Fibroblast of lung (primary cell): ENCODE measurements around the gene NHSL2. TPM values are rescaled to one million over a fixed set of nuclear protein-coding genes. Genes with fewer than 3 reads are reported as not detected.

ENCODE experiments used
- DNase-seq, 2 donors: peaks; one replicate each; pipeline versions ENCODE4 v3.0.0 to v3.0.0-alpha.2; 2010; ENCODE audit warnings: low read depth in 2 of 2
- H2AFZ ChIP-seq: 2 replicates; pipeline ENCODE4 v1.5.1; 2012; ENCODE audit warnings: low read length, control low read depth, inconsistent platforms
- H3K27ac ChIP-seq: 2 replicates; pipeline ENCODE4 v1.5.1; 2011; ENCODE audit warnings: low read length, control low read depth; ENCODE audit not compliant: insufficient read depth
- H3K27me3 ChIP-seq: 2 replicates; pipeline ENCODE4 v1.5.1; 2011; ENCODE audit warnings: mild to moderate bottlenecking, low read length; ENCODE audit not compliant: control insufficient read depth, insufficient read depth
- H3K36me3 ChIP-seq: 2 replicates; pipeline ENCODE4 v1.5.1; 2011; ENCODE audit warnings: low read length; ENCODE audit not compliant: control insufficient read depth, insufficient read depth
- H3K4me1 ChIP-seq: 2 replicates; pipeline ENCODE4 v1.5.1; 2011; ENCODE audit warnings: low read length; ENCODE audit not compliant: control insufficient read depth, insufficient read depth; ENCODE audit errors: extremely low read depth
- H3K4me2 ChIP-seq: 2 replicates; pipeline ENCODE4 v1.5.1; 2011; ENCODE audit warnings: low read length, control low read depth; ENCODE audit not compliant: insufficient read depth; ENCODE audit errors: extremely low read depth
- H3K4me3 ChIP-seq, 4 experiments: fragments of 200-600 bp in 1 of 4; sonication (generic) in 1 of 4; replicated peaks in 1 of 4; 2 replicates each; pipeline ENCODE4 v1.5.1; 2011 to 2016; ENCODE audit warnings: low read length in 4 of 4, low read depth in 3 of 4, mild to moderate bottlenecking in 3 of 4, control low read depth in 2 of 4, inconsistent platforms in 1 of 4, mixed read lengths in 1 of 4; ENCODE audit not compliant: insufficient read depth in 1 of 4; ENCODE audit errors: control extremely low read depth in 1 of 4
- H3K79me2 ChIP-seq: 2 replicates; pipeline ENCODE4 v1.5.1; 2012; ENCODE audit warnings: mild to moderate bottlenecking, low read length, inconsistent platforms; ENCODE audit not compliant: control insufficient read depth, insufficient read depth
- H3K9ac ChIP-seq: 2 replicates; pipeline ENCODE4 v1.5.1; 2011; ENCODE audit warnings: mild to moderate bottlenecking, low read length, control low read depth; ENCODE audit not compliant: insufficient read depth
- H3K9me3 ChIP-seq: 2 replicates; pipeline ENCODE4 v1.5.1; 2012; ENCODE audit warnings: low read depth, low read length; ENCODE audit not compliant: control insufficient read depth, insufficient read depth
- H4K20me1 ChIP-seq: 2 replicates; pipeline ENCODE4 v1.5.1; 2011; ENCODE audit warnings: low read length; ENCODE audit not compliant: control insufficient read depth, insufficient read depth; ENCODE audit errors: extremely low read depth
- EZH2 ChIP-seq: IDR thresholded peaks from 2 replicates; pipeline ENCODE4 v1.5.1; 2012; ENCODE audit warnings: low read length, control low read depth, mild to moderate bottlenecking; ENCODE audit errors: missing control alignments
- polyA plus RNA-seq, 2 donors: library from polyadenylated mRNA; depleted of rRNA in 1 of 2; stranded (reverse) in 1 of 2; unstranded in 1 of 2; fragments of >200 nt; gene quantifications; 2 replicates each; pipeline ENCODE4 v1.2.1, GENCODE V29; 2011 to 2012; ENCODE audit warnings: missing spikeins in 1 of 2
- total RNA-seq: library from RNA; depleted of rRNA; stranded (reverse); fragments of >200 nt; gene quantifications from 2 replicates; pipeline ENCODE4 v1.2.1, GENCODE V29; 2014
- TF ChIP-seq, protein P1 (sequence below), 2 donors: IDR thresholded peaks in 1 of 2; conservative IDR thresholded peaks in 1 of 2; 1 replicate in 1 of 2; 2 replicates in 1 of 2; pipeline ENCODE4 v1.5.1; 2011 to 2012; ENCODE audit warnings: low read length in 2 of 2, control low read depth in 1 of 2, inconsistent platforms in 1 of 2, low read depth in 1 of 2, mild to moderate bottlenecking in 1 of 2

NHSL2 gene
- total and polyA plus RNA-seq, 2 donors (not counting 1 experiment from before 2014, with no cell fraction given): 4.3 to 9.7 TPM

DNA sequence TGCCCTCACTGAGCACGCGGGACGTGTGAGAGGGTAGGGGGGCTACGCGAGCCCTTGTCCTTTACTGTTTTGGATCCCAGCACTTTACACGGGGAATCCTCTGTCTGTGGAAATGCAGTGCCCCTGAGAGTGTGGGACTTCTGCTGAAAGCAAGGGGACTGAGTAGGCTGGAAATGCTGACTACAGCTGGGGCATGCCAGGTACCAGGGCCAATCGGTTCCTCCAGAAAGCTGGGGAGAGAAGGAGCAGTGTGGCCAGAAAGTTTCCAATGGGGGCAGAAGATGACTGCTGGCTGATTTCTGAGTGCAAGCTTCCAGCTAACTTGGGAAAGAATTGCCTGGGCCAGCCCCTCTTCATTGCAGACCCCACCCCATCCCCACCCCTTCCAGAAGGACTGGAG is 1.5 kb downstream of the NHSL2 start:
- Histone ChIP-seq H3K36me3 (no peaks in the 10 kb centered on the region), H2AFZ (no peak overlapping the region), H3K4me3 (peak overlapping the region in 1 of 4 experiments; percentile 46), H3K9ac (no peak overlapping the region), H3K9me3 (no peaks in the 10 kb centered on the region), H3K4me2 (no peak overlapping the region), H3K79me2 (no peaks in the 10 kb centered on the region), H3K4me1 (no peaks in the 10 kb centered on the region), H3K27me3 (peaks cover 20% of the 10 kb centered on the region), H4K20me1 (no peaks in the 10 kb centered on the region), H3K27ac (no peak overlapping the region)
- DNase-seq: no peak
- TF ChIP-seq EZH2: no peak
- TF ChIP-seq, protein P1, sequence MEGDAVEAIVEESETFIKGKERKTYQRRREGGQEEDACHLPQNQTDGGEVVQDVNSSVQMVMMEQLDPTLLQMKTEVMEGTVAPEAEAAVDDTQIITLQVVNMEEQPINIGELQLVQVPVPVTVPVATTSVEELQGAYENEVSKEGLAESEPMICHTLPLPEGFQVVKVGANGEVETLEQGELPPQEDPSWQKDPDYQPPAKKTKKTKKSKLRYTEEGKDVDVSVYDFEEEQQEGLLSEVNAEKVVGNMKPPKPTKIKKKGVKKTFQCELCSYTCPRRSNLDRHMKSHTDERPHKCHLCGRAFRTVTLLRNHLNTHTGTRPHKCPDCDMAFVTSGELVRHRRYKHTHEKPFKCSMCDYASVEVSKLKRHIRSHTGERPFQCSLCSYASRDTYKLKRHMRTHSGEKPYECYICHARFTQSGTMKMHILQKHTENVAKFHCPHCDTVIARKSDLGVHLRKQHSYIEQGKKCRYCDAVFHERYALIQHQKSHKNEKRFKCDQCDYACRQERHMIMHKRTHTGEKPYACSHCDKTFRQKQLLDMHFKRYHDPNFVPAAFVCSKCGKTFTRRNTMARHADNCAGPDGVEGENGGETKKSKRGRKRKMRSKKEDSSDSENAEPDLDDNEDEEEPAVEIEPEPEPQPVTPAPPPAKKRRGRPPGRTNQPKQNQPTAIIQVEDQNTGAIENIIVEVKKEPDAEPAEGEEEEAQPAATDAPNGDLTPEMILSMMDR (conservative IDR thresholded peaks at IDR 0.05 in 1 of 2, IDR thresholded peaks at IDR 0.05 in 1 of 2; ENCODE audit: low read depth in 1 of 2, low read length in 2 of 2): no peak

DNA sequence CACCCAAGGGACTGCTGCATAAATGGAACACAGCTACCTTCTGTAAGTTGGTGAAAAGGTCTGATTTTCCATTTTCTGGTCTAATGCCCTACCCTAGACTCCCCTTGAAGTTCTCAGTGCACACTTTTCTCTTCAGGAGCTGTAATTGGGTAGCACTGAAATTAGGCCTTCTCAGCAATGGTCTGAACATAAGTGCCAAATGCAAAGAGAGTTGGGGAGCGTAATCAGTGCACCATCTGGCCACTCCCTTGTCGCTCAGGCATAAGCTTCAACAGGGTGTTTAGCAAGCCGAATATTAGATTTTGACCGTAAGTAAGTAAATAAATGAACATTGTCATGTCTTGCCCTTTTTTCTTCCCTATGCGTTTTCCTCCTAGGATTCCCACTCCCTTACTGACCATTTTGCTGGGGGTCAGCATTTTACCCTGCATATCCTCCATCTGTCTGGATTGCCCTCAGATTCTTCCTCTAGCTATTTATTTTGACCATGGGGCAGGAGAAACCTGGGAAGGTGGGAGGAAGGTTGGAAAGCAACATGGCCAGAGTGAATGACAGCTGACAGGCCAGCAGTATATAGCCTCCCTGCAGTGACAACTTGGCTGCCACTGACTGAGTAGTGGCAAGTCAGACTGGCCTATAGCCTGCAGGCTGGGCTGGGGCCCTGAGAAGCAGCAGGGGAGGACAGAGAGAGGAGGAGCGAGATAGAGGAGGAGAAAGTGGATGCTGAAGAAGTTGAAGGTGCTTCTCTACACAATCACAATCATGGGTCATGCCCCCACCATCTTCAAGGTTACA is 2.7 kb downstream of the NHSL2 start:
- peaks cover 14% of the 10 kb centered on the region for H3K27me3 ChIP-seq
- no peaks in the 10 kb centered on the region for H3K4me1 ChIP-seq
- H2AFZ ChIP-seq: no peak overlapping the region
- no peaks in the 10 kb centered on the region for H3K79me2 ChIP-seq
- no peak overlapping the region for H3K9ac ChIP-seq
- no peak overlapping the region for H3K27ac ChIP-seq
- no peaks in the 10 kb centered on the region for H3K36me3 ChIP-seq
- H4K20me1 ChIP-seq: no peaks in the 10 kb centered on the region
- DNase-seq: no peak
- H3K4me2 ChIP-seq: no peak overlapping the region
- no peaks in the 10 kb centered on the region for H3K9me3 ChIP-seq
- TF ChIP-seq, protein P1 (conservative IDR thresholded peaks at IDR 0.05 in 1 of 2, IDR thresholded peaks at IDR 0.05 in 1 of 2; ENCODE audit: low read depth in 1 of 2, low read length in 2 of 2): no peak
- TF ChIP-seq EZH2: no peak
- no peak overlapping the region for H3K4me3 ChIP-seq

DNA sequence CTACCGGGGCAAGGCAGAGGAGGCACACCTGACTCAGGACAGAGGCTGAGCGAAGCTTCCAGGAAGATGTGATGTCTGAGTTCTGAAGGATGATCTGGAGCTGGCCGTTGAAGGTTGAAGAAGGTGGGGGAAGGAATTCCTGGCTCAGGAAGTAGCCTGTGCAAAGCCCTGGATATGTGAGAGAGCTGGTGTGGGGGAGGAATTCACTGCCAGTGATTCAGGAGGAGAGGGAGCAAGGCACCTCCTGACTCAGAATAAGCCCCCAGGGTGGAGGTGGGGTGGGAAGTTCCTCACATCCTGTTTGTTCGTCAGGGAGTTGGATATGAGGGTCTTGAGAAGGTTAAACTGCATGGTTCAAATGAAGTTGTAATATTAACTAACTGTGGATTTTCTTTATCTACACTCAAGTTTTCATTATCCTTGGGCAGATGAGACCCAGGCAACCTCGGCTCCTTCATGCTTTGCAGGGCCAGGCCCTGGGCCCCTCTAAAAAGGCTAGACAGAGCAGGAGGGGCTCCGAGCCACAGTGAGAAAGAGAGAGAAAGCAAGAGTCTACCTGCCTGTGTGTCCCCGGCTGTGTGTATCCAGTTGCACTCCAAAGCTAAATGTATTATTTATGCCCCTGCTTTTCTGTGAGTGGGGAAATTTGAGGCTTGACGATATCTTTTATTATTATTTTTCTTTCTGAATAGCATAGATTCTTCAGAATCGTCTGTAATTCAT is 7.1 kb downstream of the NHSL2 start:
- H3K4me2 ChIP-seq: no peak overlapping the region
- H3K27me3 ChIP-seq: peaks cover 3% of the 10 kb centered on the region
- no peak for TF ChIP-seq EZH2
- no peaks in the 10 kb centered on the region for H3K4me1 ChIP-seq
- no peak overlapping the region for H3K4me3 ChIP-seq
- no peaks in the 10 kb centered on the region for H3K79me2 ChIP-seq
- peak in 1 of 2 donors; percentile 74 for DNase-seq
- H3K36me3 ChIP-seq: no peaks in the 10 kb centered on the region
- H3K9me3 ChIP-seq: no peaks in the 10 kb centered on the region
- no peak overlapping the region for H2AFZ ChIP-seq
- no peaks in the 10 kb centered on the region for H4K20me1 ChIP-seq
- H3K27ac ChIP-seq: no peak overlapping the region
- H3K9ac ChIP-seq: no peak overlapping the region
